ENCODE measurements around the gene MBLAC1. TPM values are rescaled to one million over a fixed set of nuclear protein-coding genes. Genes with fewer than 3 reads are reported as not detected.

MBLAC1 gene
- polyA plus RNA-seq, 12 donors, result 0.37 to 1.8 (median 0.76) TPM; not detected in 2

GRCh38 chr7:100171087-100171681, 44.4 kb downstream of the MBLAC1 start:
- no peak for DNase-seq

- no peak for DNase-seq
Measured at GRCh38 chr7:100171840-100172239, 45.1 kb downstream of the MBLAC1 start.

GRCh38 chr7:100173806-100174495, 47.2 kb downstream of the MBLAC1 start:
- DNase-seq, result no peak

- no peak for DNase-seq
Measured at GRCh38 chr7:100174582-100174981, 47.8 kb downstream of the MBLAC1 start.

- DNase-seq, result no peak
Measured at GRCh38 chr7:100175296-100175935, 48.6 kb downstream of the MBLAC1 start.

GRCh38 chr7:100176096-100177044, 49.6 kb downstream of the MBLAC1 start:
- no peak for DNase-seq

GRCh38 chr7:100177045-100178001, 50.6 kb downstream of the MBLAC1 start, which contains the start of the genes GPC2 and STAG3:
TSS of gene GPC2 (minus strand) at chr7:100177381. CDS start at chr7:100177199, 182 bp downstream.
TSS of gene STAG3 (plus strand) at chr7:100177918. CDS start at chr7:100180557, 2,639 bp downstream.
- peak; percentile 94 for DNase-seq

Other genes with a start within 250 kb of the MBLAC1 start
- gene OR2AE1, start 249.9 kb upstream of the MBLAC1 start, polyA plus RNA-seq (ENCODE audit: insufficient read length in 12 of 12), result under 1 TPM in 1 of 12 donors, not detected in 11; 0.23 TPM
- gene TRIM4, start 207.4 kb upstream of the MBLAC1 start, polyA plus RNA-seq (ENCODE audit: insufficient read length in 12 of 12), result 10 to 100 TPM in 11 of 12 donors, not detected in 1; 14.4 to 24.5 (median 16.4) TPM
- under 1 TPM in 10 of 12 donors, not detected in 2; 0.18 to 0.70 (median 0.38) TPM for gene GJC3, start 197.3 kb upstream of the MBLAC1 start, polyA plus RNA-seq (ENCODE audit: insufficient read length in 12 of 12)
- 1 to 10 TPM in 2 of 12 donors, under 1 TPM in 7, not detected in 3; 0.57 to 1.6 (median 0.69) TPM for gene AZGP1, start 150.9 kb upstream of the MBLAC1 start, polyA plus RNA-seq (ENCODE audit: insufficient read length in 12 of 12)
- gene ZKSCAN1, start 111.4 kb upstream of the MBLAC1 start, polyA plus RNA-seq (ENCODE audit: insufficient read length in 12 of 12), result 10 to 100 TPM; 24.6 to 64.8 (median 33.1) TPM
- gene ZSCAN21, start 77.2 kb upstream of the MBLAC1 start, polyA plus RNA-seq (ENCODE audit: insufficient read length in 12 of 12), result 10 to 100 TPM in 11 of 12 donors, not detected in 1; 13.2 to 17.9 (median 15.2) TPM
- gene ZNF3, start 45.2 kb upstream of the MBLAC1 start, polyA plus RNA-seq (ENCODE audit: insufficient read length in 12 of 12), result 10 to 100 TPM in 11 of 12 donors, not detected in 1; 19.9 to 34.7 (median 27.9) TPM
- gene COPS6, start 38.0 kb upstream of the MBLAC1 start, polyA plus RNA-seq (ENCODE audit: insufficient read length in 12 of 12), result 100 to 1,000 TPM in 2 of 12 donors, 10 to 100 TPM in 9, not detected in 1; 81.5 to 222 (median 91.3) TPM
- gene MCM7, start 25.6 kb upstream of the MBLAC1 start, polyA plus RNA-seq (ENCODE audit: insufficient read length in 12 of 12), result 10 to 100 TPM in 11 of 12 donors, not detected in 1; 55.3 to 95.5 (median 71.4) TPM
- 10 to 100 TPM in 11 of 12 donors, not detected in 1; 13.9 to 25.7 (median 22.2) TPM for gene AP4M1, start 25.3 kb upstream of the MBLAC1 start, polyA plus RNA-seq (ENCODE audit: insufficient read length in 12 of 12)
- 10 to 100 TPM in 11 of 12 donors, not detected in 1; 30.6 to 46.7 (median 35.1) TPM for gene TAF6, start 7.6 kb upstream of the MBLAC1 start, polyA plus RNA-seq (ENCODE audit: insufficient read length in 12 of 12)
- 10 to 100 TPM in 11 of 12 donors, not detected in 1; 28.6 to 50.9 (median 38.8) TPM for gene CNPY4, start 7.3 kb upstream of the MBLAC1 start, polyA plus RNA-seq (ENCODE audit: insufficient read length in 12 of 12)
- gene LAMTOR4, start 22.0 kb downstream of the MBLAC1 start, polyA plus RNA-seq (ENCODE audit: insufficient read length in 12 of 12), result 100 to 1,000 TPM in 1 of 12 donors, 10 to 100 TPM in 10, not detected in 1; 51.2 to 100 (median 59.3) TPM
- 10 to 100 TPM in 5 of 12 donors, 1 to 10 TPM in 6, not detected in 1; 7.1 to 20.3 (median 9.6) TPM for gene TRAPPC14, start 31.8 kb downstream of the MBLAC1 start, polyA plus RNA-seq (ENCODE audit: insufficient read length in 12 of 12)
- 10 to 100 TPM in 7 of 12 donors, 1 to 10 TPM in 4, not detected in 1; 8.0 to 23.3 (median 10.7) TPM for gene GAL3ST4, start 41.6 kb downstream of the MBLAC1 start, polyA plus RNA-seq (ENCODE audit: insufficient read length in 12 of 12)
- 10 to 100 TPM in 1 of 12 donors, 1 to 10 TPM in 10, not detected in 1; 4.0 to 13.7 (median 6.0) TPM for gene GPC2, start 50.4 kb downstream of the MBLAC1 start, polyA plus RNA-seq (ENCODE audit: insufficient read length in 12 of 12)
- gene STAG3, start 51.0 kb downstream of the MBLAC1 start, polyA plus RNA-seq (ENCODE audit: insufficient read length in 12 of 12), result 10 to 100 TPM in 9 of 12 donors, 1 to 10 TPM in 2, not detected in 1; 7.3 to 36.0 (median 18.6) TPM
- gene PVRIG, start 93.0 kb downstream of the MBLAC1 start, polyA plus RNA-seq (ENCODE audit: insufficient read length in 12 of 12), result 10 to 100 TPM in 2 of 12 donors, 1 to 10 TPM in 8, not detected in 2; 1.3 to 12.0 (median 6.4) TPM
- gene SPDYE3, start 180.7 kb downstream of the MBLAC1 start, polyA plus RNA-seq (ENCODE audit: insufficient read length in 12 of 12), result 1 to 10 TPM in 10 of 12 donors, not detected in 2; 5.4 to 8.7 (median 6.4) TPM
- gene PILRB, start 231.2 kb downstream of the MBLAC1 start, polyA plus RNA-seq (ENCODE audit: insufficient read length in 12 of 12), result 10 to 100 TPM in 10 of 12 donors, 1 to 10 TPM in 1, not detected in 1; 9.9 to 55.1 (median 19.1) TPM
- gene PILRA, start 246.5 kb downstream of the MBLAC1 start, polyA plus RNA-seq (ENCODE audit: insufficient read length in 12 of 12), result 1 to 10 TPM in 10 of 12 donors, not detected in 2; 1.6 to 9.3 (median 2.5) TPM

Data from muscle of arm (tissue), 12 donors.